Panc1 (cell line): ENCODE measurements around the gene MYH11. TPM values are rescaled to one million over a fixed set of nuclear protein-coding genes. Genes with fewer than 3 reads are reported as not detected.

Experiments used
- ATAC-seq: fragments of 200-7000 bp; cut with Tn5 transposase; 2 replicates; pipeline ENCODE4 v1.9.1; 2020; ENCODE audit warnings: mild to moderate bottlenecking, moderate library complexity
- BruUV-seq: library from RNA; stranded (reverse); fragments of 400-500 nt; replicated peaks from 2 replicates; lab custom pipeline; 2021; lab: Mats Ljungman, UMichigan
- CTCF ChIA-PET: fragments of 300-600 bp; sonication (Branson Sonifier 250); formaldehyde crosslinking; loops from one replicate; lab custom pipeline; 2022; ENCODE audit warnings: antibody characterized with exemption; lab: Charles Lee
- POLR2A ChIA-PET: fragments of 300-600 bp; sonication (Branson Sonifier 250); formaldehyde crosslinking; loops from one replicate; lab custom pipeline; 2022; ENCODE audit warnings: antibody characterized with exemption; lab: Charles Lee
- DNase-seq: peaks from one replicate; pipeline ENCODE4 v3.0.0-alpha.2; 2010; ENCODE audit warnings: low read depth, low spot score
- H3K27ac ChIP-seq: 2 replicates; pipeline ENCODE4 v1.5.1; 2011; ENCODE audit warnings: mild to moderate bottlenecking, low read length, inconsistent platforms
- H3K27me3 ChIP-seq: fragments of 200-500 bp; sonication (Bioruptor generic); 2 replicates; pipeline ENCODE4 v1.6.0; 2014; ENCODE audit warnings: low read length, inconsistent platforms; ENCODE audit not compliant: control insufficient read depth, insufficient read depth
- H3K36me3 ChIP-seq: fragments of 200-500 bp; sonication (Bioruptor generic); 2 replicates; pipeline ENCODE4 v1.5.1; 2014; ENCODE audit warnings: inconsistent platforms, mild to moderate bottlenecking, low read length, moderate library complexity; ENCODE audit not compliant: control insufficient read depth, insufficient read depth
- H3K4me1 ChIP-seq: 2 replicates; pipeline ENCODE4 v1.5.1; 2011; ENCODE audit warnings: inconsistent platforms, mild to moderate bottlenecking, low read length, moderate library complexity; ENCODE audit not compliant: control insufficient read depth, insufficient read depth
- H3K4me3 ChIP-seq, 2 experiments: 2 replicates each; pipeline ENCODE4 v1.5.1; 2011 to 2012; ENCODE audit warnings: low read depth in 2 of 2, low read length in 2 of 2, mild to moderate bottlenecking in 2 of 2, inconsistent platforms in 1 of 2, moderate library complexity in 1 of 2
- H3K9me3 ChIP-seq: fragments of 200-500 bp; sonication (Bioruptor generic); 2 replicates; pipeline ENCODE4 v1.5.1; 2014; ENCODE audit warnings: low read depth, mild to moderate bottlenecking, inconsistent platforms, low read length, moderate library complexity; ENCODE audit not compliant: control insufficient read depth, insufficient read depth
- CTCF ChIP-seq: fragments of 450-650 bp; IDR thresholded peaks from 2 replicates; pipeline ENCODE4 v1.5.1; 2017; ENCODE audit warnings: mild to moderate bottlenecking
- POLR2AphosphoS5 ChIP-seq: IDR thresholded peaks from 2 replicates; pipeline ENCODE4 v1.6.1; 2012; ENCODE audit warnings: mild to moderate bottlenecking, low read depth, low read length, moderate library complexity
- REST ChIP-seq, 2 experiments: IDR thresholded peaks; 2 replicates each; pipeline ENCODE4 v1.6.1; 2011 to 2012; ENCODE audit warnings: low read depth in 2 of 2, control low read depth in 1 of 2, low read length in 1 of 2, mild to moderate bottlenecking in 1 of 2, moderate library complexity in 1 of 2; ENCODE audit not compliant: insufficient read depth in 1 of 2
- SIN3A ChIP-seq: IDR thresholded peaks from 2 replicates; pipeline ENCODE4 v1.6.1; 2012; ENCODE audit warnings: low read depth, mild to moderate bottlenecking, low read length, moderate library complexity, borderline replicate concordance; ENCODE audit not compliant: insufficient read depth
- TCF7L2 ChIP-seq: IDR thresholded peaks from 2 replicates; pipeline ENCODE4 v1.6.1; 2011; ENCODE audit warnings: mild to moderate bottlenecking, low read depth, low read length, inconsistent platforms
- in situ Hi-C: cut with HindIII; loops from 2 replicates; pipeline ENCODE4 v1.10.0; 2016; ENCODE audit warnings: low sequenced_read_pairs, low pct_unique_long_range_greater_than_20kb
- intact Hi-C: fragments of 100-400 bp; cut with micrococcal nuclease; formaldehyde crosslinking; loops from one replicate; pipeline ENCODE4 v1.10.0; 2022; ENCODE audit not compliant: unreplicated experiment
- total RNA-seq: library from RNA; stranded (reverse); gene quantifications from one replicate; pipeline ENCODE4 v1.2.1, GENCODE V29; 2021; ENCODE audit not compliant: unreplicated experiment

MYH11 gene
- total RNA-seq, 1 experiment from 2014 or later = 0.51 TPM

DNA sequence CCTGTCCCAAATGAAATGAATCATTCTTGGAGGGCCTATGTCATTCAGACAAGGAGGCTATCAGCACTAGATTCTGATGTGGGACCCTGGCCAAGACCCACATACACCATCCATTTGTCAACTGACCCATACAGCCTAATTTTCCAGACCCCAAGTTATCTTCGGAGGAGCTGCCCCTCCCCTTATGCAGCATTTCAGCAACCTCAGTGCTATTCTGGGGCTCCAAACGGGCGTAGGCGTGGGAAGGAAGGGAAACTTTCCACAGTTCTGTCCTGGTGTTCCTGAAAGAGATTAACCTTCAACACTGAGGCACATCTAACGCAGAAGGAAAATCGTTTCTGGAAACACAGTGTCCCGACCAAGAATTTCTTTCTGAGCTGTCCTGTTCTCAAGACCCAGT, 86.7 kb downstream of the MYH11 start:
- Histone ChIP-seq H3K27me3 (no peaks in the 10 kb centered on the region; the same call in 1 of the 2 replicates), H3K4me1 (no peaks in the 10 kb centered on the region), H3K36me3 (no peaks in the 10 kb centered on the region), H3K9me3 (no peaks in the 10 kb centered on the region), H3K4me3 (no peak overlapping the region), H3K27ac (no peak overlapping the region)
- POLR2A ChIA-PET = interaction anchor here (0.6 kb wide), 1 partner anchor 36 kb away, joined by 10 read pairs; no protein-coding TSS in a partner anchor
- in situ Hi-C loops = no loop called here
- no peak for DNase-seq
- TF ChIP-seq SIN3A = no peak
- TF ChIP-seq REST (IDR thresholded peaks at IDR 0.05; ENCODE audit: insufficient read depth in 1 of 2, low read depth in 2 of 2, low read length in 1 of 2) = no peak
- TF ChIP-seq POLR2AphosphoS5 = no peak
- no peak for TF ChIP-seq TCF7L2
- no peak for TF ChIP-seq CTCF
- intact Hi-C loops = loop anchor here (10.0 kb wide), 1 partner anchor 425 kb away; no protein-coding TSS in a partner anchor
- BruUV-seq = no TSS peak
- CTCF ChIA-PET = no interaction called here
- no peak for ATAC-seq

DNA sequence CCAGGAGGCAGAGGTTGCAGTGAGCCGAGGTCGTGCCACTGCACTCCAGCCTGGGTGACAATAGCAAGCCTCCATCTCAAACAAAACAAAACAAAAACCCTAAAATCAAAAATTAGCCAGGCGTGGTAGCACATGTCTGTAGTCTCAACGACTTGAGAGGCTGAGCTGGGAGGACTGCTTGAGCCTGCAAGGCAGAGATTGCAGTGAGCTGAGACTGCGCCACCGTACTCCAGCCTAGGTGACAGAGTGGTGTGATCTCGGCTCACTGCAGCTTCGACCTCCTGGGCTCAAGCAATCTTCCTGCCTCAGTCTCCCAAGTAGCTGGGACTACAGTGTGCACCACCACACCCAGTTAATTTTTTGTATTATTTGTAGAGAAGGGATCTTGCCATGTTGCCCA, 87.6 kb downstream of the MYH11 start:
- Histone ChIP-seq H3K36me3 (no peaks in the 10 kb centered on the region), H3K27ac (no peak overlapping the region), H3K4me3 (no peak overlapping the region), H3K9me3 (no peaks in the 10 kb centered on the region), H3K27me3 (no peaks in the 10 kb centered on the region), H3K4me1 (no peaks in the 10 kb centered on the region)
- intact Hi-C loops (no loop called here), in situ Hi-C loops (no loop called here)
- ATAC-seq (no peak), DNase-seq (no peak)
- POLR2A ChIA-PET = interaction anchor here (0.7 kb wide), 1 partner anchor 257 kb away, joined by 10 read pairs; no protein-coding TSS in a partner anchor
- BruUV-seq = no TSS peak
- CTCF ChIA-PET = no interaction called here
- TF ChIP-seq SIN3A = no peak
- no peak for TF ChIP-seq REST (IDR thresholded peaks at IDR 0.05; ENCODE audit: insufficient read depth in 1 of 2, low read depth in 2 of 2, low read length in 1 of 2)
- TF ChIP-seq TCF7L2 = no peak
- TF ChIP-seq POLR2AphosphoS5 = no peak
- no peak for TF ChIP-seq CTCF
